ENCODE results near the gene MAST4.

- TF ChIP-seq PATZ1 (tag by site-specific recombination; IDR thresholded peaks at IDR 0.05) (no peak), ZBTB48 (tag by site-specific recombination; IDR thresholded peaks at IDR 0.05) (no peak), CTCF (tag by site-specific recombination; IDR thresholded peaks at IDR 0.05) (no peak)
Measured at GRCh38 chr5:66643387-66643786, 47.2 kb downstream of the MAST4 start.
